ENCODE results near the gene ZSCAN9.

ZSCAN9 gene

GRCh38 chr6:28220257-28221133, 4.6 kb upstream of the ZSCAN9 start:
- no peak for DNase-seq

GRCh38 chr6:28224131-28225055, 682 bp upstream of the ZSCAN9 start:
- DNase-seq, result no peak

DNA sequence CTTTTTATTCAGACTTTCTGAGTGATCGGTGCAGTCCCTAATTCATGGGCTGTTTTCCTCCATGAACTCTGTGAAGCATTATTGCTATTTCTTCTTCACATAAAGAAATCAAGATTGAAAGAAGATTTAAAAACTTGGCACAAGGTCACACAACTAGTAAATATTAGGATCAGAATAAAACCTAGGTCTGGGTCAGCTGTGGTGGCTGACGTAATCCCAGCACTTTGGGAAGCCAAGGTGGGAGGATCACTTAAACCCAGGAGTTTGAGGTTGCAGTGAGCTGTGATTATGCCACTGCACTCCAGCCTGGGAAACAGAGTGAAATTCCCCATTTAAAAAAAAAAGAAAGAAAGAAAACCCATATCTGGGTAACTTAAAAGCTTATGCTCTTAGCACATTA, 1.4 kb downstream of the ZSCAN9 start:
- DNase-seq, result no peak

- no peak for DNase-seq
Measured at GRCh38 chr6:28232785-28233184, 7.7 kb downstream of the ZSCAN9 start.

DNA sequence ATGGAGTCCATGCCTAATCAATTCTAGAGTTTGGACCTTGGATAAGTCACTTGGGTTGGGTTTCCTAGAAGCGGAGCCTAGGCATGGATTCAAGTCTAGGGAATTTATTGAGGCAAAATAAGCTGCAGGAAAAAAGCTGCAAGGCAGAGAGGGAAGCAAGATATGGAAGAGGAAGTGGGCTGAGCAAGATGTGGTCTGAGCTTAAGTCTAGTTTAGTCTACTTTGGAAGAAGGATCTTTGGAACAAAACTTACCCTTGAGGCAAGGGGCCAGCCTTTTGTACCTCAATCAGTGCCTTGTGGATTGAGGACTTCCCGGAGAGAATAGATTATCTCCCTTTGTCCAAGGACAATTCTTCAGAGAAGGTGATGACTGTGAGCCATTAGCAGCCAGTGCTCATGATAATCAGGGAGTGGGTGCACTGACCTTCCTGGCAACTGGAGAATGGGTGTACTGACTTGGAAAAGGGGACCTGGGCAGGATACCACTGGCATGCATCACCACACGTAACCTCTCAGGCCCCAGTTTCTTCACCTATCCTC, 10.9 kb downstream of the ZSCAN9 start:
- peak in 1 of 58 donors; percentile 1 for DNase-seq

DNA sequence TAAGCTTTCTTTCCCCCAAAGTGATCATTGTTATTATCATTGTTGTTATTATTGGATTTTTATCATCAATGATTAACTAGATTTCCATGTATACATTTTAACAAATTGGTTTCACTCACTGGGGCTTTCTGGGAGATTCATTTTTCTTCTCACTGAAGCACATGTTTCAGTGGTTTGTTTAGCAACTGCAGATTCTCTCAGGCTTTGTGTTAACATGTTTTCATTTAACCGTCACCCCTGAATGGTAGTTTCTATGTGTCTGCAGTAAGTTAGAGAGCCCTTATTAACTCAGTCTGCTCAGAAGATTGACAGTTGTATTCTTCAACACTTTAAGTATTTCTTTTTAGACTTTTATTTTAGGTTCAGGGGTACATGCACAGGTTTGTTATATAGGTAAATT, 14.6 kb downstream of the ZSCAN9 start:
- no peak for DNase-seq

- no peak for DNase-seq
Measured at GRCh38 chr6:28240471-28240870, 15.4 kb downstream of the ZSCAN9 start.

DNA sequence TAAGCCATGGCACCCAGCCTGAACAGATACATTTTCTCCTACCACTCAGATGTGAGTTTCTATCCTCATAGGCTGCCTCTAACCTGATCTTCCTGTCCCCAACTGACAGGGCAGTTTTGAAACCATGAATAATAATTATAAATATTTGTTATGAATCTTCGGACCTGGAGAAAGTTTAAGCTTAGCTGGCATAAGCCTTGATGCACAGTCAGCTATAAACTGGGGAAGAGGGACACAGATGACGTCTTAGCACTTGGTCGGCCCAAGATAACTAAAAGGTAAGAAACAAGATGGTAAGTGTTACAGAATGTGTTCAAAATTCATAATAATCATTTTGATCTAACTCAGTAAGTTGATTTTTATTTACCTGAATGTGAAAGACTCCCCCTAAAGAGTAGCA, 18.9 kb downstream of the ZSCAN9 start:
- DNase-seq, result no peak

- DNase-seq, result no peak
Measured at GRCh38 chr6:28245206-28245941, 20.3 kb downstream of the ZSCAN9 start.

GRCh38 chr6:28248916-28249315, 23.8 kb downstream of the ZSCAN9 start:
- no peak for DNase-seq

DNA sequence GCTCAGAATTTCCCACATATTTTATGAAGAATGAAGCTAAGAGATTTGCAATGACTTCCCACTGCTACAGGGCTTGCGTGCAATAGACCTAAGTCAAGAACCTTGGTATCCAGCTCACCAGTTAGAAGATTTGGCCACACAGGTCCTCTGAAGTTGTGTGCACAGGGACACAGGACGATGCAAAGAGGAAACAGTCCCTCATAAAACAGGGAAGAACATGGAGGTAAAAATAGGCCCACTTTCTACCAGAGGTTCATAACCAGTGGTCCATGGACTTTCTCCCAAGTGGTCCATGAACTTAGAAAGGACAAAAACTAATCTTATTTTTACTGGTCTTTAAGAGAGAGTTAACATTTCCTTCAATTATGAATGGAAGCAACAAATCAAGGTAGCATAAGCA, 25.7 kb downstream of the ZSCAN9 start:
- DNase-seq, result no peak

- DNase-seq, result peak in 7 of 58 donors; percentile 9 to 52 (median 27)
Measured at GRCh38 chr6:28251661-28252008, 26.6 kb downstream of the ZSCAN9 start.

DNA sequence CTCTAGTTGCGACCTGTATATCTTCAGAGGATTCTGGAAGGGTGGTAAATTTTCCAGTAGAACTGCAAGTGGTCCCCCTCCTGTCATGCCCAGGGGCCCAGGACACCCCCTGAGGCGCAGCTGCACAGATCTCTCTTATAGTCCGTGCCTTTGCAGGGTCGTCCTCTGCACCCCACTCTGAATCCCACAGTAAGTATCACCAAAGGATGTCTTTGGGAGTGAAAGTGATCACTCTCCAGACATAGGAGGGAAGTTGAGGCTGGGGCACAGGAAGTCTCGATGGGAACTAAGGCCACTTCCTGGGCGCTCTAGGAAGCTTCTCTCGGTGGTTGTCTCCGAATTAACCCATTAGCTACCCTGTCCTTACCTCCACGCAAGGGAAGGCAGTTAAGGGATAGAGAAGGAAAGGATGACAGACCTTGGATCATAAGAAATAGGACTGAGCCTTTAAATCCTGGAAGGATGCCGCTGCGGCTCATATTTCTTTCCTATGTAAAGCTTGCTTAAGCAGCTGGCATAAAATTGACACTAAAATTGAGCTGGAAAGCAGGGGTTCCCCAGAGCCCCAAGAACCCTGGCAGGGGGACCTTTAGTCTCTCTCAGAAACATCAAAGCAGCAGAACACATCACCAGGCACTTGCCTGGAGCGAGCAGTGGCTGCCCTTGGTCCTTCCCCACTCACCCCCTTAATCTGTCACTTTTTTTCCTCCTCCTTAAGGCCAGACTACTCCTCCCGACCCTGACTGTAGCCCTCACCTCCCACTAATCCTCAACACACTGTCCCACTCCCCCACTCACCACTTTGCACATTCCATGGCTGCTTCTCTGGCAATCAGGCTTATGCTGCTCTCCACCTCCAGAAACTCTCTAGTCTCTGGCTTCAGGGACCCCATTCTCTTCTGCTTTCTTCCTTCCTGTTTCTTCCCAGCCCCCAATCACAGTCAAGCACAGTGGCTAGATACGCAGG, 27.2 kb downstream of the ZSCAN9 start, which contains the start of gene ZKSCAN4:
Gene ZKSCAN4, minus strand, starts transcription at position 261 of the 967 bp plus-strand sequence. CDS start 289 bp downstream, outside the sequence.
- peak; percentile 7 to 86 (median 65) for DNase-seq

DNA sequence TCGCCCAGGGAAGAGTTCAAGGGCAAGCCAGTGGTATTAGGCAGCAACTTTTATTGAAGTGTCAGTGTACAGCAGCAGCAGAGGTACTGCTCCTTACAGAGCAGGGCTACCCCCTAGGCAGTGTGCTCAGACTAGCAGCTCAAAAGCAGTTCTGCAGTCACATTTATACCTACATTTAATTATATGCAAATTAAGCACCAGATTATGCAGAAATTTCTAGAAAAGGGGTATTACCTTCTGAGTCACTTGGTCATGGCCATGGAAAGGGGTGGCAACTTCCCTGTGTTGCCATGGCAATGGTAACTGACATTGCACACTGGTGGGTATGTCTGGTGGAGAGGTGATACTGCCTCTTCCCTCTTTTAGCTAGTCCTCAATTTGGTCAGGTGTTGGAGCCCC, 29.0 kb downstream of the ZSCAN9 start:
- no peak for DNase-seq

DNA sequence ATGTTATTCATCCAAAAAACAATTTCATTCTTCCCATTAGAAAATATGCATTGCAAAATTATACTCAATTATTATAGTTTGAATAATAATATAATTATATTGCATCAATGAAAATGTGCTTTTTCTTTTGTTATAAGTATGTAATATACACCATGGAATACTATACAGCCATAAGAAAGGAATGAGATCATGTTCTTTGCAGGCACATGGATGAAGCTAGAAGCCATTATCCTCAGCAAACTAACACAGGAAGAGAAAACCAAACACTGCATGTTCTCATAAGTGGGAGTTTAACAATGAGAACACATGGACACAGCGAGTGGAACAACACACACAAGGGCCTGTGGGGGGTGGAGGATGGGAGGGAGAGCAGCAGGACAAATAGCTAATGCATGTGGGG, 32.0 kb downstream of the ZSCAN9 start:
- no peak for DNase-seq

- DNase-seq, result peak in 54 of 58 donors; percentile 2 to 80 (median 42)
Measured at GRCh38 chr6:28258877-28259777, 34.1 kb downstream of the ZSCAN9 start, which contains the start of gene NKAPL. NKAPL (plus strand) TSS chr6:28259297; CDS start chr6:28259372, 75 bp downstream.

- DNase-seq, result no peak
Measured at GRCh38 chr6:28263922-28264321, 38.8 kb downstream of the ZSCAN9 start.

GRCh38 chr6:28264834-28265401, 39.8 kb downstream of the ZSCAN9 start:
- DNase-seq, result no peak
